HepG2 (cell line): ENCODE data around the gene SEPTIN2. TPM values are rescaled to one million over a fixed set of nuclear protein-coding genes. Genes with fewer than 3 reads are reported as not detected.

Experiments
- CCDC6 ChIP-seq: sonication (generic); formaldehyde crosslinking; IDR thresholded peaks from 2 replicates; pipeline ENCODE4 v1.8.1; 2022; ENCODE audit warnings: mild to moderate bottlenecking, missing genetic modification reagents, moderate library complexity
- CENPT ChIP-seq: sonication (generic); formaldehyde crosslinking; IDR thresholded peaks from 2 replicates; pipeline ENCODE4 v1.8.0; 2022; ENCODE audit warnings: low read depth, mild to moderate bottlenecking, moderate library complexity, missing genetic modification reagents
- KAT2B ChIP-seq: fragments of 150-350 bp; IDR thresholded peaks from 2 replicates; pipeline ENCODE4 v1.6.1; 2014; ENCODE audit warnings: low read depth, low read length, borderline replicate concordance
- KAT7 ChIP-seq: IDR thresholded peaks from 2 replicates; pipeline ENCODE4 v1.6.1; 2018; ENCODE audit warnings: borderline replicate concordance, missing compliant biosample characterization
- MAFF ChIP-seq: IDR thresholded peaks from 2 replicates; pipeline ENCODE4 v1.6.1; 2011; ENCODE audit warnings: low read depth, low read length, improper control_type of control experiment
- NFIB ChIP-seq: sonication (generic); formaldehyde crosslinking; IDR thresholded peaks from 2 replicates; pipeline ENCODE4 v1.9.0; 2021; ENCODE audit warnings: missing genetic modification reagents, mild to moderate bottlenecking, borderline replicate concordance
- ONECUT2 ChIP-seq: sonication (generic); formaldehyde crosslinking; IDR thresholded peaks from 2 replicates; pipeline ENCODE4 v1.4.0; 2020; ENCODE audit warnings: missing genetic modification reagents
- PITX1 ChIP-seq: sonication (generic); formaldehyde crosslinking; IDR thresholded peaks from 2 replicates; pipeline ENCODE4 v1.5.1; 2020; ENCODE audit warnings: mild to moderate bottlenecking, missing genetic modification reagents
- POLR2AphosphoS5 ChIP-seq: IDR thresholded peaks from 2 replicates; pipeline ENCODE4 v1.6.1; 2012; ENCODE audit warnings: low read depth, low read length
- RBM22 ChIP-seq: fragments of 200-400 bp; formaldehyde crosslinking; optimal IDR thresholded peaks from 2 replicates; pipeline ENCODE3; 2017; ENCODE audit warnings: mild to moderate bottlenecking, low read length, moderate library complexity
- RFX5 ChIP-seq: IDR thresholded peaks from 2 replicates; pipeline ENCODE4 v1.6.1; 2011; ENCODE audit warnings: low read depth, low read length, improper control_type of control experiment
- SETDB1 ChIP-seq: sonication (generic); formaldehyde crosslinking; IDR thresholded peaks from 2 replicates; pipeline ENCODE4 v1.5.1; 2020; ENCODE audit warnings: missing genetic modification reagents, mild to moderate bottlenecking, borderline replicate concordance
- SOX13 ChIP-seq, 3 experiments: fragments of 450-650 bp in 1 of 3; sonication (generic) in 1 of 3; formaldehyde crosslinking in 1 of 3; IDR thresholded peaks in 2 of 3; conservative IDR thresholded peaks in 1 of 3; 2 replicates each; pipeline versions ENCODE4 v1.5.0 to v1.6.1; 2016 to 2020; ENCODE audit warnings: antibody characterized with exemption in 1 of 3, mild to moderate bottlenecking in 1 of 3, missing compliant biosample characterization in 1 of 3, missing genetic modification reagents in 1 of 3, moderate library complexity in 1 of 3
- TOPORS ChIP-seq: sonication (generic); formaldehyde crosslinking; IDR thresholded peaks from 2 replicates; pipeline ENCODE4 v1.8.0; 2023; ENCODE audit warnings: mild to moderate bottlenecking, missing genetic modification reagents
- TRIM24 ChIP-seq: sonication (generic); formaldehyde crosslinking; IDR thresholded peaks from 2 replicates; pipeline ENCODE4 v1.8.0; 2022; ENCODE audit warnings: mild to moderate bottlenecking, missing genetic modification reagents
- XBP1 ChIP-seq: sonication (generic); formaldehyde crosslinking; IDR thresholded peaks from 2 replicates; pipeline ENCODE4 v1.5.0; 2020; ENCODE audit warnings: missing genetic modification reagents
- ZMYM3 ChIP-seq: sonication (generic); formaldehyde crosslinking; IDR thresholded peaks from 2 replicates; pipeline ENCODE4 v1.5.1; 2020; ENCODE audit warnings: mild to moderate bottlenecking, missing genetic modification reagents
- ZNF224 ChIP-seq: sonication (generic); formaldehyde crosslinking; IDR thresholded peaks from 2 replicates; pipeline ENCODE4 v1.5.0; 2020; ENCODE audit warnings: mild to moderate bottlenecking, missing genetic modification reagents
- ZNF263 ChIP-seq: sonication (generic); formaldehyde crosslinking; IDR thresholded peaks from 2 replicates; pipeline ENCODE4 v1.4.0; 2020; ENCODE audit warnings: missing genetic modification reagents
- ZNF724P ChIP-seq: sonication (generic); formaldehyde crosslinking; IDR thresholded peaks from 2 replicates; pipeline ENCODE4 v1.8.0; 2022; ENCODE audit warnings: missing genetic modification reagents, borderline replicate concordance
- ZNF768 ChIP-seq: sonication (generic); formaldehyde crosslinking; IDR thresholded peaks from 2 replicates; pipeline ENCODE4 v1.4.0; 2020; ENCODE audit warnings: missing genetic modification reagents
- ZNF790 ChIP-seq: sonication (generic); formaldehyde crosslinking; IDR thresholded peaks from 2 replicates; pipeline ENCODE4 v1.8.0; 2022; ENCODE audit warnings: missing genetic modification reagents, mild to moderate bottlenecking, borderline replicate concordance
- polyA plus RNA-seq, 8 experiments: library from polyadenylated mRNA; depleted of rRNA in 3 of 8; stranded (reverse) in 7 of 8; unstranded in 1 of 8; fragments of >200 nt; fragmentation: Illumina TruSeq in 4 of 8; extraction: Trizol in 4 of 8; gene quantifications; 2 replicates each; pipeline versions ENCODE4 v1.2.1 to v1.2.3, GENCODE V29; 2011 to 2016; ENCODE audit warnings: low read depth in 4 of 8, missing spikeins in 1 of 8, mixed read lengths in 1 of 8; ENCODE audit not compliant: insufficient read depth in 1 of 8
- total RNA-seq, 5 experiments: library from RNA; depleted of rRNA; stranded (reverse); fragments of >200 nt; fragmentation: Illumina TruSeq; extraction: Trizol; gene quantifications; 2 replicates each; pipeline ENCODE4 v1.2.3, GENCODE V29; 2016; ENCODE audit warnings: low read depth in 1 of 5
- TF ChIP-seq, protein P1 (sequence below): IDR thresholded peaks from 2 replicates; pipeline ENCODE4 v1.6.1; 2016; ENCODE audit warnings: missing compliant biosample characterization, missing genetic modification reagents, borderline replicate concordance
- TF ChIP-seq, protein P2 (sequence below): sonication (generic); formaldehyde crosslinking; IDR thresholded peaks from 2 replicates; pipeline ENCODE4 v1.5.0; 2020; ENCODE audit warnings: missing genetic modification reagents
- TF ChIP-seq, protein P3 (sequence below): sonication (generic); formaldehyde crosslinking; IDR thresholded peaks from 2 replicates; pipeline ENCODE4 v1.8.0; 2022; ENCODE audit warnings: mild to moderate bottlenecking, missing genetic modification reagents; ENCODE audit not compliant: insufficient replicate concordance

Gene SEPTIN2
- total and polyA plus RNA-seq, 2 of the 13 experiments (the other 11 are each of a cell fraction or from before 2014, with no cell fraction given): 493 to 733 TPM

DNA sequence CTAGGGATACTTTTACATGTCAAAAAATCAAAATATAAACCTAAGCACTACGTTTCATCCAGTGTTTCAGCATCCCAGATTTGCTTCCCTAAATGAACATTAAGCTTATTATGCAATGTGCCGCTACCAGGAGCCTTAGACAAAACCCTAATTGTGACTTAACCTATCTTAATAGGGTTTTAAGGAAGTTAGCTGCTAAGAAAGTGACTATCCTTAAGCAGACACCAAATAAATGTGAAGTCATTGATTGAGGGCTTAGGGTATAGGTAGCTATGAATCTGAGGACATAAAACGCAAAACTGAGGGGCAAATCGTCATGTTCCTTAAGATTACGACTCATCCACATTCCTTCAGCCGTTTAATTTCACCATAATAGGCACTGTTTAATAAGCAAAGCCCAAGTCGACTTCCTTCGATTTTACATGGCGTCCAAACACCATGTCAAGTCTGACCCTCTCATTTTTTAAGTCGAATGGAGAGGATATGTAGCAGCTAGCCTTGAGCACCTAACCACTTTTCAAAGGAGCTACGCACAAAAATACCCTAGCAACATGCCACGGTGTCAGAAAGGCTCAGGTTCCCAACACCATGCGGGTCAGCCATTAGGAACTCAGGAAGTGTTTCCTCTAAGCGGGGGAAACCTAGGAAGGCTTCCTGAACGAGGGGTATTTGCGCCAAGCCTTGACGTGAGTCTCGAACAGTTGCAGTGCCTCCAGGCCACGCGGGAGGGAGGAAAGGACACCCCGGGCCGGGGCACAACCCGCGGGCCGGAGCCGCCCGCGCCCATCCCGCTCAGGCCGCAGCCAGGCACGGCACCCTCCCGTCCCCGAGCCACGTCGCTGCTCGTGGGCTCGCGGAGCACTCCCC is 1.3 kb upstream of the SEPTIN2 start (continued):
- TF ChIP-seq, protein P1, sequence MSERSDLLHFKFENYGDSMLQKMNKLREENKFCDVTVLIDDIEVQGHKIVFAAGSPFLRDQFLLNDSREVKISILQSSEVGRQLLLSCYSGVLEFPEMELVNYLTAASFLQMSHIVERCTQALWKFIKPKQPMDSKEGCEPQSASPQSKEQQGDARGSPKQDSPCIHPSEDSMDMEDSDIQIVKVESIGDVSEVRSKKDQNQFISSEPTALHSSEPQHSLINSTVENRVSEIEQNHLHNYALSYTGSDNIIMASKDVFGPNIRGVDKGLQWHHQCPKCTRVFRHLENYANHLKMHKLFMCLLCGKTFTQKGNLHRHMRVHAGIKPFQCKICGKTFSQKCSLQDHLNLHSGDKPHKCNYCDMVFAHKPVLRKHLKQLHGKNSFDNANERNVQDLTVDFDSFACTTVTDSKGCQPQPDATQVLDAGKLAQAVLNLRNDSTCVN (CRISPR knock-in tag): 0 out of 2 replicates have a peak, but pooled peaks have one; percentile 12
- TF ChIP-seq SETDB1 (CRISPR knock-in tag) (no peak; the same call in 1 of the 2 replicates), SOX13 (IDR thresholded peaks at IDR 0.05) (no peak), SOX13 (CRISPR knock-in tag; conservative IDR thresholded peaks at IDR 0.05 in 1 of 2, IDR thresholded peaks at IDR 0.05 in 1 of 2) (0 out of 4 replicates have a peak, but pooled peaks of 1 of the 2 experiments have one; percentile 84), KAT2B (0 out of 2 replicates have a peak, but pooled peaks have one; percentile 2), ZNF768 (CRISPR knock-in tag) (peak; percentile 74; the same call in 1 of the 2 replicates), ZMYM3 (CRISPR knock-in tag) (peak; percentile 76), POLR2AphosphoS5 (peak; percentile 56), RBM22 (peak; percentile 10), ONECUT2 (CRISPR knock-in tag) (0 out of 2 replicates have a peak, but pooled peaks have one; percentile 43), CENPT (CRISPR knock-in tag) (no peak), KAT7 (CRISPR knock-in tag) (peak; percentile 89; the same call in 1 of the 2 replicates), ZNF224 (CRISPR knock-in tag) (0 out of 2 replicates have a peak, but pooled peaks have one; percentile 63), CCDC6 (CRISPR knock-in tag) (no peak), PITX1 (CRISPR knock-in tag) (no peak; the same call in 1 of the 2 replicates), RFX5 (peak; percentile 27; the same call in 1 of the 2 replicates), ZNF790 (CRISPR knock-in tag) (0 out of 2 replicates have a peak, but pooled peaks have one; percentile 89), TRIM24 (CRISPR knock-in tag) (no peak), NFIB (no peak), MAFF (no peak), XBP1 (CRISPR knock-in tag) (no peak), TOPORS (CRISPR knock-in tag) (0 out of 2 replicates have a peak, but pooled peaks have one; percentile 82), ZNF724P (CRISPR knock-in tag) (peak; percentile 79; the same call in 1 of the 2 replicates), ZNF263 (peak; percentile 70; the same call in 1 of the 2 replicates)
- TF ChIP-seq, protein P2, sequence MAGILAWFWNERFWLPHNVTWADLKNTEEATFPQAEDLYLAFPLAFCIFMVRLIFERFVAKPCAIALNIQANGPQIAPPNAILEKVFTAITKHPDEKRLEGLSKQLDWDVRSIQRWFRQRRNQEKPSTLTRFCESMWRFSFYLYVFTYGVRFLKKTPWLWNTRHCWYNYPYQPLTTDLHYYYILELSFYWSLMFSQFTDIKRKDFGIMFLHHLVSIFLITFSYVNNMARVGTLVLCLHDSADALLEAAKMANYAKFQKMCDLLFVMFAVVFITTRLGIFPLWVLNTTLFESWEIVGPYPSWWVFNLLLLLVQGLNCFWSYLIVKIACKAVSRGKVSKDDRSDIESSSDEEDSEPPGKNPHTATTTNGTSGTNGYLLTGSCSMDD (CRISPR knock-in tag): peak; percentile 69; the same call in 1 of the 2 replicates
- TF ChIP-seq, protein P3, sequence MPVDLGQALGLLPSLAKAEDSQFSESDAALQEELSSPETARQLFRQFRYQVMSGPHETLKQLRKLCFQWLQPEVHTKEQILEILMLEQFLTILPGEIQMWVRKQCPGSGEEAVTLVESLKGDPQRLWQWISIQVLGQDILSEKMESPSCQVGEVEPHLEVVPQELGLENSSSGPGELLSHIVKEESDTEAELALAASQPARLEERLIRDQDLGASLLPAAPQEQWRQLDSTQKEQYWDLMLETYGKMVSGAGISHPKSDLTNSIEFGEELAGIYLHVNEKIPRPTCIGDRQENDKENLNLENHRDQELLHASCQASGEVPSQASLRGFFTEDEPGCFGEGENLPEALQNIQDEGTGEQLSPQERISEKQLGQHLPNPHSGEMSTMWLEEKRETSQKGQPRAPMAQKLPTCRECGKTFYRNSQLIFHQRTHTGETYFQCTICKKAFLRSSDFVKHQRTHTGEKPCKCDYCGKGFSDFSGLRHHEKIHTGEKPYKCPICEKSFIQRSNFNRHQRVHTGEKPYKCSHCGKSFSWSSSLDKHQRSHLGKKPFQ: peak; percentile 63
